Measurements from ENCODE around the gene SDK2. TPM values are rescaled to one million over a fixed set of nuclear protein-coding genes. Genes with fewer than 3 reads are reported as not detected.

SDK2 gene
- total RNA-seq, 2 experiments from 2014 or later, result 0.09 to 3.7 TPM

GRCh38 chr17:73354423-73355284, 289.6 kb downstream of the SDK2 start:
- CTCF ChIA-PET, result interaction anchor here (1.2 to 2.7 kb wide), 2 partner anchors 15 to 798 kb away, joined by 3 to 8 read pairs; no protein-coding TSS in a partner anchor

GRCh38 chr17:73352261-73352660, 292.0 kb downstream of the SDK2 start:
- no peak overlapping the region for H3K4me3 Mint-ChIP-seq
- no peak for DNase-seq
- CTCF ChIA-PET, result no interaction called here

More at GRCh38 chr17:73354423-73355284, 289.6 kb downstream of the SDK2 start:
- Mint-ChIP-seq H3K27me3 (no peaks in the 10 kb centered on the region), H3K4me1 (no peaks in the 10 kb centered on the region), H3K27ac (no peak overlapping the region), H3K36me3 (no peaks in the 10 kb centered on the region), H3K4me3 (no peak overlapping the region), H3K9me3 (ENCODE audit: low read depth) (no peaks in the 10 kb centered on the region)
- ATAC-seq (no peak), DNase-seq (no peak)

GRCh38 chr17:73351764-73352163, 292.5 kb downstream of the SDK2 start:
- Mint-ChIP-seq H3K4me3 (no peak overlapping the region), H3K36me3 (no peaks in the 10 kb centered on the region), H3K27ac (no peak overlapping the region), H3K4me1 (no peaks in the 10 kb centered on the region), H3K27me3 (no peaks in the 10 kb centered on the region), H3K9me3 (ENCODE audit: low read depth) (no peaks in the 10 kb centered on the region)
- DNase-seq (no peak), ATAC-seq (no peak)
- CTCF ChIA-PET, result interaction anchor here (1.5 kb wide), 1 partner anchor 795 kb away, joined by 3 read pairs; no protein-coding TSS in a partner anchor

More at GRCh38 chr17:73352261-73352660, 292.0 kb downstream of the SDK2 start:
- H3K27me3 Mint-ChIP-seq, result no peaks in the 10 kb centered on the region
- no peak for ATAC-seq
- no peaks in the 10 kb centered on the region for H3K4me1 Mint-ChIP-seq
- H3K9me3 Mint-ChIP-seq (ENCODE audit: low read depth), result no peaks in the 10 kb centered on the region
- H3K36me3 Mint-ChIP-seq, result no peaks in the 10 kb centered on the region
- H3K27ac Mint-ChIP-seq, result no peak overlapping the region

- Mint-ChIP-seq H3K27ac (no peak overlapping the region), H3K27me3 (no peaks in the 10 kb centered on the region), H3K4me3 (no peak overlapping the region), H3K4me1 (no peaks in the 10 kb centered on the region), H3K36me3 (no peaks in the 10 kb centered on the region), H3K9me3 (ENCODE audit: low read depth) (no peaks in the 10 kb centered on the region)
- no peak for ATAC-seq
- DNase-seq, result no peak
- CTCF ChIA-PET, result interaction anchor here (1.5 kb wide), 1 partner anchor 794 kb away, joined by 3 read pairs; no protein-coding TSS in a partner anchor
These were observed 293.4 kb downstream of the SDK2 start for GRCh38 chr17:73350864-73351263.

GRCh38 chr17:73349647-73350046, 294.6 kb downstream of the SDK2 start:
- Mint-ChIP-seq H3K36me3 (no peaks in the 10 kb centered on the region), H3K4me1 (no peaks in the 10 kb centered on the region), H3K9me3 (ENCODE audit: low read depth) (no peaks in the 10 kb centered on the region), H3K27ac (no peak overlapping the region), H3K4me3 (no peak overlapping the region), H3K27me3 (no peaks in the 10 kb centered on the region)
- CTCF ChIA-PET, result no interaction called here
- DNase-seq (no peak), ATAC-seq (no peak)

GRCh38 chr17:73349138-73349537, 295.1 kb downstream of the SDK2 start:
- ATAC-seq (no peak), DNase-seq (no peak)
- Mint-ChIP-seq H3K4me1 (no peaks in the 10 kb centered on the region), H3K4me3 (no peak overlapping the region), H3K27ac (no peak overlapping the region), H3K9me3 (ENCODE audit: low read depth) (no peaks in the 10 kb centered on the region), H3K36me3 (no peaks in the 10 kb centered on the region), H3K27me3 (no peaks in the 10 kb centered on the region)
- CTCF ChIA-PET, result no interaction called here

GRCh38 chr17:73348829-73349095, 295.5 kb downstream of the SDK2 start:
- Mint-ChIP-seq H3K36me3 (no peaks in the 10 kb centered on the region), H3K4me1 (no peaks in the 10 kb centered on the region), H3K4me3 (no peak overlapping the region), H3K9me3 (ENCODE audit: low read depth) (no peaks in the 10 kb centered on the region), H3K27ac (no peak overlapping the region), H3K27me3 (no peaks in the 10 kb centered on the region)
- CTCF ChIA-PET, result no interaction called here
- no peak for DNase-seq
- no peak for ATAC-seq

GRCh38 chr17:73348018-73348828, 296.0 kb downstream of the SDK2 start:
- CTCF ChIA-PET, result interaction anchor here (0.5 to 1.1 kb wide), 2 partner anchors 93 to 834 kb away, joined by 3 read pairs; no protein-coding TSS in a partner anchor
- Mint-ChIP-seq H3K4me1 (no peaks in the 10 kb centered on the region), H3K36me3 (no peaks in the 10 kb centered on the region), H3K9me3 (ENCODE audit: low read depth) (no peaks in the 10 kb centered on the region), H3K4me3 (no peak overlapping the region), H3K27ac (no peak overlapping the region), H3K27me3 (no peaks in the 10 kb centered on the region)
- ATAC-seq (no peak), DNase-seq (no peak)

GRCh38 chr17:73347351-73347750, 296.9 kb downstream of the SDK2 start:
- no peak overlapping the region for H3K4me3 Mint-ChIP-seq
- H3K27ac Mint-ChIP-seq, result no peak overlapping the region
- CTCF ChIA-PET, result interaction anchor here (1.1 kb wide), 1 partner anchor 92 kb away, joined by 3 read pairs; no protein-coding TSS in a partner anchor

GRCh38 chr17:73346501-73347162, 297.6 kb downstream of the SDK2 start:
- H3K27ac Mint-ChIP-seq, result no peak overlapping the region
- no peaks in the 10 kb centered on the region for H3K4me1 Mint-ChIP-seq
- no peak for ATAC-seq
- H3K27me3 Mint-ChIP-seq, result no peaks in the 10 kb centered on the region
- no peak overlapping the region for H3K4me3 Mint-ChIP-seq
- no peaks in the 10 kb centered on the region for H3K9me3 Mint-ChIP-seq (ENCODE audit: low read depth)
- no peak for DNase-seq
- CTCF ChIA-PET, result interaction anchor here (1.1 kb wide), 1 partner anchor 91 kb away, joined by 3 read pairs; no protein-coding TSS in a partner anchor
- H3K36me3 Mint-ChIP-seq, result no peaks in the 10 kb centered on the region

More at GRCh38 chr17:73347351-73347750, 296.9 kb downstream of the SDK2 start:
- Mint-ChIP-seq H3K36me3 (no peaks in the 10 kb centered on the region), H3K4me1 (no peaks in the 10 kb centered on the region), H3K9me3 (ENCODE audit: low read depth) (no peaks in the 10 kb centered on the region), H3K27me3 (no peaks in the 10 kb centered on the region)
- ATAC-seq (no peak), DNase-seq (no peak)

GRCh38 chr17:73343739-73344454, 300.3 kb downstream of the SDK2 start:
- Mint-ChIP-seq H3K4me3 (no peak overlapping the region), H3K27ac (no peak overlapping the region), H3K27me3 (no peaks in the 10 kb centered on the region), H3K9me3 (ENCODE audit: low read depth) (no peaks in the 10 kb centered on the region), H3K36me3 (no peaks in the 10 kb centered on the region), H3K4me1 (peaks cover 6% of the 10 kb centered on the region)
- CTCF ChIA-PET, result interaction anchor here (1.1 to 1.9 kb wide), 2 partner anchors 14 to 26 kb away, joined by 3 to 6 read pairs; no protein-coding TSS in a partner anchor
- ATAC-seq (no peak), DNase-seq (no peak)

GRCh38 chr17:73343168-73343634, 301.0 kb downstream of the SDK2 start:
- no peak for ATAC-seq
- CTCF ChIA-PET, result no interaction called here
- peaks cover 6% of the 10 kb centered on the region for H3K4me1 Mint-ChIP-seq
- no peaks in the 10 kb centered on the region for H3K27me3 Mint-ChIP-seq
- H3K27ac Mint-ChIP-seq, result no peak overlapping the region
- no peak for DNase-seq
- H3K4me3 Mint-ChIP-seq, result no peak overlapping the region
- no peaks in the 10 kb centered on the region for H3K36me3 Mint-ChIP-seq
- H3K9me3 Mint-ChIP-seq (ENCODE audit: low read depth), result no peaks in the 10 kb centered on the region

Measured in activated CD8-positive, alpha-beta memory T cell treated with anti-CD3 and anti-CD28 coated beads, Interleukin-2, amount 10 ng/mL, durations not matched to agents 7 days and 5 days (primary cell).